Subcutaneous abdominal adipose tissue (tissue), 5 donors: Measurements from ENCODE around the gene SCAI.
A peak's percentile ranks its signal among the peaks of the same experiment; 100 is the strongest.
"Not testable (repeated sequence)": the region's sequence is repeated elsewhere in the genome, so short reads cannot be mapped to it uniquely, and the experiment has no call there.

Experiments used
- H3K27ac ChIP-seq: one replicate; pipeline ENCODE4 v1.7.0; 2013; ENCODE audit warnings: low read depth, mild to moderate bottlenecking, inconsistent platforms, low read length, moderate library complexity
- H3K27me3 ChIP-seq, 5 donors: one replicate each; pipeline ENCODE4 v1.7.0; 2013; ENCODE audit warnings: low read length in 5 of 5, inconsistent platforms in 1 of 5; ENCODE audit not compliant: control insufficient read depth in 5 of 5, insufficient read depth in 4 of 5
- H3K36me3 ChIP-seq, 5 donors: one replicate each; pipeline ENCODE4 v1.7.0; 2013; ENCODE audit warnings: low read length in 5 of 5; ENCODE audit not compliant: control insufficient read depth in 5 of 5, insufficient read depth in 5 of 5
- H3K4me1 ChIP-seq, 5 donors: one replicate each; pipeline ENCODE4 v1.7.0; 2013; ENCODE audit warnings: low read length in 5 of 5, mild to moderate bottlenecking in 3 of 5, moderate library complexity in 1 of 5; ENCODE audit not compliant: control insufficient read depth in 5 of 5, insufficient read depth in 5 of 5
- H3K4me3 ChIP-seq, 5 donors: one replicate each; pipeline ENCODE4 v1.7.0; 2013; ENCODE audit warnings: low read length in 5 of 5, low read depth in 1 of 5
- H3K9ac ChIP-seq, 5 donors: one replicate each; pipeline ENCODE4 v1.7.0; 2013; ENCODE audit warnings: low read length in 5 of 5, mild to moderate bottlenecking in 4 of 5, moderate library complexity in 3 of 5
- H3K9me3 ChIP-seq, 5 donors: one replicate each; pipeline ENCODE4 v1.7.0; 2013; ENCODE audit warnings: low read length in 5 of 5; ENCODE audit not compliant: control insufficient read depth in 5 of 5
- donor health status: healthy.
- donor health status: healthy.
- donor health status: healthy.
- donor health status: healthy.
- donor health status: healthy.

Gene SCAI

GRCh38 chr9:125110464-125110863 is 32.9 kb downstream of the SCAI start:
- Histone ChIP-seq H3K4me1 (no peaks in the 10 kb centered on the region), H3K4me3 (no peak overlapping the region), H3K27ac (no peak overlapping the region), H3K36me3 (no peaks in the 10 kb centered on the region), H3K9ac (no peak overlapping the region), H3K9me3 (peaks cover 0 to 3% (median 0%) of the 10 kb centered on the region in 5 donors), H3K27me3 (no peaks in the 10 kb centered on the region)

GRCh38 chr9:125108541-125108940 is 34.8 kb downstream of the SCAI start:
- not testable (repeated sequence) for H3K4me3 ChIP-seq, H3K4me1 ChIP-seq, H3K9me3 ChIP-seq, H3K36me3 ChIP-seq, H3K27ac ChIP-seq, H3K9ac ChIP-seq, H3K27me3 ChIP-seq

- Histone ChIP-seq H3K27ac (no peak overlapping the region), H3K4me1 (no peaks in the 10 kb centered on the region), H3K36me3 (no peaks in the 10 kb centered on the region), H3K27me3 (no peaks in the 10 kb centered on the region), H3K4me3 (no peak overlapping the region), H3K9ac (no peak overlapping the region), H3K9me3 (no peaks in the 10 kb centered on the region)
Measured at GRCh38 chr9:125106285-125106893, 36.9 kb downstream of the SCAI start.

- Histone ChIP-seq H3K36me3 (no peaks in the 10 kb centered on the region), H3K9me3 (no peaks in the 10 kb centered on the region), H3K27ac (no peak overlapping the region), H3K4me3 (no peak overlapping the region), H3K9ac (peak overlapping the region in 1 of 5 donors; percentile 51), H3K4me1 (no peaks in the 10 kb centered on the region), H3K27me3 (no peaks in the 10 kb centered on the region)
Measured at GRCh38 chr9:125103770-125104460, 39.4 kb downstream of the SCAI start.

- H3K9ac ChIP-seq = no peak overlapping the region
- H3K9me3 ChIP-seq = no peaks in the 10 kb centered on the region
- no peak overlapping the region for H3K4me3 ChIP-seq
- H3K36me3 ChIP-seq = no peaks in the 10 kb centered on the region
- H3K27me3 ChIP-seq = no peaks in the 10 kb centered on the region
- no peak overlapping the region for H3K27ac ChIP-seq
- no peaks in the 10 kb centered on the region for H3K4me1 ChIP-seq
Measured at GRCh38 chr9:125103021-125103420, 40.3 kb downstream of the SCAI start.

- no peak overlapping the region for H3K9ac ChIP-seq
- H3K27me3 ChIP-seq = no peaks in the 10 kb centered on the region
- no peaks in the 10 kb centered on the region for H3K36me3 ChIP-seq
- H3K27ac ChIP-seq = no peak overlapping the region
- no peaks in the 10 kb centered on the region for H3K9me3 ChIP-seq
- no peaks in the 10 kb centered on the region for H3K4me1 ChIP-seq
- no peak overlapping the region for H3K4me3 ChIP-seq
Measured at GRCh38 chr9:125100822-125101221, 42.5 kb downstream of the SCAI start.

GRCh38 chr9:125099816-125100215 is 43.5 kb downstream of the SCAI start:
- Histone ChIP-seq H3K9me3 (no peaks in the 10 kb centered on the region), H3K4me3 (no peak overlapping the region), H3K27ac (no peak overlapping the region)

GRCh38 chr9:125095821-125096443 is 47.4 kb downstream of the SCAI start:
- Histone ChIP-seq H3K36me3 (peaks cover 0 to 2% (median 0%) of the 10 kb centered on the region in 5 donors), H3K4me1 (no peaks in the 10 kb centered on the region), H3K27ac (no peak overlapping the region), H3K9me3 (no peaks in the 10 kb centered on the region), H3K4me3 (no peak overlapping the region), H3K9ac (no peak overlapping the region), H3K27me3 (no peaks in the 10 kb centered on the region)

More at GRCh38 chr9:125099816-125100215, 43.5 kb downstream of the SCAI start:
- no peak overlapping the region for H3K9ac ChIP-seq
- H3K27me3 ChIP-seq = no peaks in the 10 kb centered on the region
- no peaks in the 10 kb centered on the region for H3K4me1 ChIP-seq
- peaks cover 0 to 2% (median 0%) of the 10 kb centered on the region in 5 donors for H3K36me3 ChIP-seq

- H3K36me3 ChIP-seq = peaks cover 0 to 2% (median 0%) of the 10 kb centered on the region in 5 donors
- H3K4me1 ChIP-seq = peaks cover 0 to 9% (median 0%) of the 10 kb centered on the region in 5 donors
- no peaks in the 10 kb centered on the region for H3K9me3 ChIP-seq
- H3K9ac ChIP-seq = no peak overlapping the region
- H3K27me3 ChIP-seq = no peaks in the 10 kb centered on the region
- H3K27ac ChIP-seq = no peak overlapping the region
- no peak overlapping the region for H3K4me3 ChIP-seq
Measured at GRCh38 chr9:125091121-125091520, 52.2 kb downstream of the SCAI start.

- no peaks in the 10 kb centered on the region for H3K36me3 ChIP-seq
- no peak overlapping the region for H3K27ac ChIP-seq
- H3K27me3 ChIP-seq = no peaks in the 10 kb centered on the region
- H3K9ac ChIP-seq = no peak overlapping the region
- H3K4me3 ChIP-seq = no peak overlapping the region
- peaks cover 0 to 9% (median 0%) of the 10 kb centered on the region in 5 donors for H3K4me1 ChIP-seq
- no peaks in the 10 kb centered on the region for H3K9me3 ChIP-seq
Measured at GRCh38 chr9:125089331-125089730, 54.0 kb downstream of the SCAI start.
